Renal cortex interstitium (tissue), 11 donors: ENCODE data around the gene PLA2G2D. TPM values are rescaled to one million over a fixed set of nuclear protein-coding genes. Genes with fewer than 3 reads are reported as not detected.
"Not testable (repeated sequence)": the region's sequence is repeated elsewhere in the genome, so short reads cannot be mapped to it uniquely, and the experiment has no call there.

ENCODE experiments used
- DNase-seq, 11 donors: peaks; one replicate each; pipeline ENCODE4 v3.0.0-alpha.2; 2013; ENCODE audit warnings: low read depth in 9 of 11, low spot score in 4 of 11; ENCODE audit errors: extremely low read depth in 1 of 11
- polyA plus RNA-seq, 3 donors: library from polyadenylated mRNA; unstranded; fragments of 120-200 nt; gene quantifications; one replicate each; pipeline ENCODE4 v1.2.1, GENCODE V29; 2013; ENCODE audit not compliant: insufficient read length in 3 of 3

The PLA2G2D gene
- polyA plus RNA-seq, 3 donors: 0.04 to 0.09 (median 0.06) TPM

GRCh38 chr1:20147846-20148570, 28.7 kb upstream of the PLA2G2D start:
- no peak for DNase-seq

- no peak for DNase-seq
Observed at GRCh38 chr1:20143734-20144565, 24.6 kb upstream of the PLA2G2D start.

GRCh38 chr1:20143318-20143717, 24.0 kb upstream of the PLA2G2D start:
- no peak for DNase-seq

- DNase-seq: no peak
Observed at GRCh38 chr1:20142001-20142710, 22.8 kb upstream of the PLA2G2D start.

GRCh38 chr1:20141466-20141865, 22.1 kb upstream of the PLA2G2D start:
- no peak for DNase-seq

GRCh38 chr1:20141001-20141400, 21.7 kb upstream of the PLA2G2D start:
- no peak for DNase-seq

- DNase-seq: no peak
Observed at GRCh38 chr1:20139776-20140612, 20.7 kb upstream of the PLA2G2D start.

GRCh38 chr1:20138961-20139550, 19.7 kb upstream of the PLA2G2D start, which contains the start of gene PLA2G2F:
TSS of gene PLA2G2F (plus strand) at chr1:20139323. CDS start at chr1:20139428, 105 bp downstream.
- no peak for DNase-seq

- no peak for DNase-seq
Observed at GRCh38 chr1:20138346-20138745, 19.0 kb upstream of the PLA2G2D start.

GRCh38 chr1:20137604-20138003, 18.3 kb upstream of the PLA2G2D start:
- DNase-seq: no peak

- no peak for DNase-seq
Observed at GRCh38 chr1:20137055-20137454, 17.7 kb upstream of the PLA2G2D start.

- DNase-seq: no peak
Observed at GRCh38 chr1:20136249-20136648, 16.9 kb upstream of the PLA2G2D start.

- DNase-seq: no peak
Observed at GRCh38 chr1:20134995-20135394, 15.7 kb upstream of the PLA2G2D start.

- DNase-seq: not testable (repeated sequence)
Observed at GRCh38 chr1:20130518-20130917, 11.2 kb upstream of the PLA2G2D start.

GRCh38 chr1:20126806-20127440, 7.6 kb upstream of the PLA2G2D start:
- no peak for DNase-seq

- DNase-seq: no peak
Observed at GRCh38 chr1:20126041-20126805, 6.9 kb upstream of the PLA2G2D start.

GRCh38 chr1:20125100-20125499, 5.8 kb upstream of the PLA2G2D start:
- no peak for DNase-seq
